Measurements from ENCODE around the gene MYMX.

MYMX gene

GRCh38 chr6:44234101-44235025 lies 17.6 kb downstream of the MYMX start:
- peak in 1 of 2 experiments; percentile 75 for DNase-seq

- DNase-seq = no peak
Observed at GRCh38 chr6:44235269-44235668, 18.5 kb downstream of the MYMX start.

GRCh38 chr6:44235891-44236516 lies 19.3 kb downstream of the MYMX start:
- no peak for DNase-seq

GRCh38 chr6:44237021-44237812 lies 20.5 kb downstream of the MYMX start:
- peak in 1 of 2 experiments; percentile 42 for DNase-seq

- peak in 1 of 2 experiments; percentile 39 for DNase-seq
Observed at GRCh38 chr6:44237813-44238433, 21.2 kb downstream of the MYMX start.

- no peak for DNase-seq
Observed at GRCh38 chr6:44238687-44239350, 22.1 kb downstream of the MYMX start.

GRCh38 chr6:44243345-44243744 lies 26.6 kb downstream of the MYMX start:
- DNase-seq = no peak

GRCh38 chr6:44245391-44245911 lies 28.7 kb downstream of the MYMX start:
- peak in 1 of 2 experiments; percentile 63 for DNase-seq

GRCh38 chr6:44245912-44246662 lies 29.4 kb downstream of the MYMX start:
- DNase-seq = peak in 1 of 2 experiments; percentile 74

- DNase-seq = peak; percentile 64 to 96
Observed at GRCh38 chr6:44246663-44247337, 30.1 kb downstream of the MYMX start, which contains the start of gene HSP90AB1. Gene HSP90AB1 (plus strand): TSS chr6:44247101. CDS start chr6:44248630, 1,529 bp downstream.

GRCh38 chr6:44247338-44248302 lies 30.9 kb downstream of the MYMX start:
- no peak for DNase-seq

GRCh38 chr6:44248579-44248978 lies 31.9 kb downstream of the MYMX start:
- no peak for DNase-seq

- DNase-seq = no peak
Observed at GRCh38 chr6:44249082-44249748, 32.5 kb downstream of the MYMX start.

- DNase-seq = no peak
Observed at GRCh38 chr6:44250067-44250717, 33.5 kb downstream of the MYMX start.

- DNase-seq = no peak
Observed at GRCh38 chr6:44250718-44251123, 34.0 kb downstream of the MYMX start.

- no peak for DNase-seq
Observed at GRCh38 chr6:44251576-44252524, 35.1 kb downstream of the MYMX start.

All from cerebellar nuclear complex (tissue), 1 donor.